Posterior vena cava (tissue), 2 donors: ENCODE data around the gene KEL. TPM values are rescaled to one million over a fixed set of nuclear protein-coding genes. Genes with fewer than 3 reads are reported as not detected.
"Not testable (repeated sequence)": the region's sequence is repeated elsewhere in the genome, so short reads cannot be mapped to it uniquely, and the experiment has no call there.

ENCODE experiments used
- DNase-seq: peaks from one replicate; pipeline ENCODE4 v3.0.0-alpha.2; 2020; ENCODE audit warnings: low spot score
- intact Hi-C, 2 donors: fragments of 100-400 bp; cut with DNase I; formaldehyde crosslinking; loops; one replicate each; pipeline versions ENCODE4 v1.14.1 to v1.14.2; 2022 to 2023
- long read RNA-seq, 2 donors: library from polyadenylated mRNA; unstranded; transcript quantifications; one replicate each; pipeline ENCODE4 v2.0.0, GENCODE V29; 2020 to 2021
- total RNA-seq, 2 donors: library from RNA; stranded (reverse); fragmentation: NEBNext Ultra II Directional; extraction: Animal tissue kit (Norgen Biotek cat#: 25700); gene quantifications; one replicate each; pipeline ENCODE4 v1.2.1, GENCODE V29; 2021
- donor health status: DM: yes; HTN: yes; CAD: no.
- donor health status: DM: yes; HTN: yes; CAD: no.

KEL gene, protein sequence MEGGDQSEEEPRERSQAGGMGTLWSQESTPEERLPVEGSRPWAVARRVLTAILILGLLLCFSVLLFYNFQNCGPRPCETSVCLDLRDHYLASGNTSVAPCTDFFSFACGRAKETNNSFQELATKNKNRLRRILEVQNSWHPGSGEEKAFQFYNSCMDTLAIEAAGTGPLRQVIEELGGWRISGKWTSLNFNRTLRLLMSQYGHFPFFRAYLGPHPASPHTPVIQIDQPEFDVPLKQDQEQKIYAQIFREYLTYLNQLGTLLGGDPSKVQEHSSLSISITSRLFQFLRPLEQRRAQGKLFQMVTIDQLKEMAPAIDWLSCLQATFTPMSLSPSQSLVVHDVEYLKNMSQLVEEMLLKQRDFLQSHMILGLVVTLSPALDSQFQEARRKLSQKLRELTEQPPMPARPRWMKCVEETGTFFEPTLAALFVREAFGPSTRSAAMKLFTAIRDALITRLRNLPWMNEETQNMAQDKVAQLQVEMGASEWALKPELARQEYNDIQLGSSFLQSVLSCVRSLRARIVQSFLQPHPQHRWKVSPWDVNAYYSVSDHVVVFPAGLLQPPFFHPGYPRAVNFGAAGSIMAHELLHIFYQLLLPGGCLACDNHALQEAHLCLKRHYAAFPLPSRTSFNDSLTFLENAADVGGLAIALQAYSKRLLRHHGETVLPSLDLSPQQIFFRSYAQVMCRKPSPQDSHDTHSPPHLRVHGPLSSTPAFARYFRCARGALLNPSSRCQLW
- 1 to 10 TPM in 1 of 2 donors, under 1 TPM in 1; 0.67 to 1.2 TPM for total RNA-seq
- long read RNA-seq, donor 1, result 0 reads
- long read RNA-seq, donor 2, result 0 reads

GRCh38 chr7:142961973-142962926, at the start of gene KEL:
Gene KEL (minus strand): TSS chr7:142962363. CDS start chr7:142962206, 157 bp downstream.
- no peak for DNase-seq
- intact Hi-C loops, result no loop called here

DNA sequence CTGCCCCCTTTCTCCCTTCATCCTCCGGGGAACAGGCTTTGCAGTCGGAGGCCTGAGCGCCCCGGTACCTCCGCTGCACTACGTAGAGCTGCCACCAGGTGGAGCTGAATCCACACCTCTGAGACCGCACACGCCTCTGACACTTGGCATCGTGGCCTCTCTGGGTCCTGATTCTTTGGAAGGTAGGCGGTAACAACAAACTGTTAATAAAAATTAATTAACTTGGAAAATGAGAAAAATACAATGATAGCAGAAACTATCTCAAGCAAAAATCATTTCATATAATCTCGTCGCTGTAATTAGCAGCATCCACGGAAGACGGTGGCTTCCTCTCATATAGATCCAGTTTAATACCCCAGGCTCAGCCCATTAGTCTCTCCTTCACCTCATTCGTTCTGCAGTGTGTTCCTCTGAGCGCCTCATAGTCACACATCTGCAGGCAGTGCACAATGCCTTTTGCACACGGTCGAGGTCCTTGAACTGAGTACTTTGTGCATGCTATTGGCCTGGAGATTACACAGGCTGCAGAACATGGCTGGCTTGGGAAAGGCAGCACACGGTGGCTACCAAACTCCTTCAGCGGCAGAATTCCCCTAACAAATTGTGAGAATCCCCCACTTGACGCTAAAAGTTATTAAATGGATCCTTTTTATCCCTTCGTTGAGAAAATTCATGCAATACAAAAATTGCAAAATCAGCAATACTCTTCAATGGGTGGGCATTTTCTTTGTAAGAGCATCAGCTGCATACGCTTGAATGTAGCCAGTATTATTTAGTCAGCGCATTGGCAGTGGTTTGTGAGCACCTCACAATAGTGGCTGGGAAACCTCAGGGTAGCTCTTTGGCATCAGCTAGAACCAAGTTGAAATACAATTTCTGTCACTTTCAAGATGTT, 46.1 kb upstream of the KEL start:
- intact Hi-C loops, result loop anchor here in 1 of 2 donors (2.0 kb wide), 1 partner anchor 207 kb away; no protein-coding TSS in a partner anchor
- peak; percentile 95 for DNase-seq

- intact Hi-C loops, result no loop called here
- DNase-seq, result no peak
These were observed 43.6 kb upstream of the KEL start for GRCh38 chr7:143005632-143006260.

GRCh38 chr7:143003393-143004051, 41.4 kb upstream of the KEL start:
- intact Hi-C loops, result loop anchor here in 1 of 2 donors (5.0 kb wide), 1 partner anchor 151 kb away; no protein-coding TSS in a partner anchor
- no peak for DNase-seq

DNA sequence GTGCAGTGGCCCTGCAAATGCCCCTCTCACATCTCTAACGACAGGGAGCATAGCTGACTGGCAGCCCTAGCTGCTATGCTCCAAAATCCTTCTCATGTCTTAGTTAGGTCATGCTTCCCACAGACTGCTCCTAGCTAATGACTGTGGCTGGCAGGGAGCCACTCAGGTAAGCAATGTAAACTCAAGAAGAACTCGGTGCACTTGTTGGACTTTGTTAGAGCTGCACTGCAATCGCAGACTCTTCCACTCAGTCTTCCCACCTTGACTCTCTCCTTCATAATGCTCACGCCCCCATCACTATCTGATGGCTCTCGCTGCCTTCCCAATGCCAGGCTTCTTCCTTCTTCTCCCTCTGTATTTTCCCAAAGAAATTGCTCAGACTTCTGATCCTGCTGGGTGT, 40.7 kb upstream of the KEL start:
- no peak for DNase-seq
- intact Hi-C loops, result loop anchor here in 1 of 2 donors (5.0 kb wide), 1 partner anchor 151 kb away; no protein-coding TSS in a partner anchor

GRCh38 chr7:143002106-143002505, 39.9 kb upstream of the KEL start:
- intact Hi-C loops, result loop anchor here in 1 of 2 donors (5.0 kb wide), 1 partner anchor 150 kb away; no protein-coding TSS in a partner anchor
- DNase-seq, result no peak

GRCh38 chr7:143000648-143001047, 38.5 kb upstream of the KEL start:
- intact Hi-C loops, result loop anchor here in 1 of 2 donors (5.0 kb wide), 1 partner anchor 148 kb away; no protein-coding TSS in a partner anchor
- DNase-seq, result no peak

- DNase-seq, result no peak
- intact Hi-C loops, result loop anchor here (5.0 to 10.0 kb wide), 2 partner anchors 135 to 147 kb away; no protein-coding TSS in a partner anchor
These were observed 37.6 kb upstream of the KEL start for GRCh38 chr7:142999793-143000192.

DNA sequence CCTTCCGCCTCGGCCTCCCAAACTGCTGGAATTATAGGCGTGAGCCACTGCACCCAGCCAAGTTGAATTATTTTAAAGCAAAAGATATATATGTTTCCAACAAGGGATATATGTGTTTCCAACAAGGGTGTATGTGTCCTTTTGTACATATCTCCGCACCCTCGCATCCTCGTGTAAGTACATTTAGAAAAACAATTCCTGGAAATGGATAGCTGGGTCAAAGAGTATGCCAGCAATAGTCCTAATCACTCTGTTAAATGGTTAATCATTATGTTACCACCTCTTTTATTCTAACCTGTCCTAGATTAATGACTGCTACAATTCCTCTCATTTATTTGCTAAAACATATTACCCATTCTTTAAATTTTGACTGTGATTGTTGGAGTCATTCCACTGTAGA, 36.8 kb upstream of the KEL start:
- intact Hi-C loops, result loop anchor here in 1 of 2 donors (10.0 kb wide), 1 partner anchor 134 kb away; no protein-coding TSS in a partner anchor
- DNase-seq, result no peak

- intact Hi-C loops, result loop anchor here in 1 of 2 donors (10.0 kb wide), 1 partner anchor 133 kb away; no protein-coding TSS in a partner anchor
- DNase-seq, result no peak
These were observed 35.4 kb upstream of the KEL start for GRCh38 chr7:142997456-142997989.

GRCh38 chr7:142992427-142992826, 30.3 kb upstream of the KEL start:
- intact Hi-C loops, result loop anchor here in 1 of 2 donors (10.0 kb wide), 1 partner anchor 128 kb away; no protein-coding TSS in a partner anchor
- DNase-seq, result no peak

- intact Hi-C loops, result no loop called here
- no peak for DNase-seq
These were observed 22.1 kb upstream of the KEL start for GRCh38 chr7:142984297-142984696.

DNA sequence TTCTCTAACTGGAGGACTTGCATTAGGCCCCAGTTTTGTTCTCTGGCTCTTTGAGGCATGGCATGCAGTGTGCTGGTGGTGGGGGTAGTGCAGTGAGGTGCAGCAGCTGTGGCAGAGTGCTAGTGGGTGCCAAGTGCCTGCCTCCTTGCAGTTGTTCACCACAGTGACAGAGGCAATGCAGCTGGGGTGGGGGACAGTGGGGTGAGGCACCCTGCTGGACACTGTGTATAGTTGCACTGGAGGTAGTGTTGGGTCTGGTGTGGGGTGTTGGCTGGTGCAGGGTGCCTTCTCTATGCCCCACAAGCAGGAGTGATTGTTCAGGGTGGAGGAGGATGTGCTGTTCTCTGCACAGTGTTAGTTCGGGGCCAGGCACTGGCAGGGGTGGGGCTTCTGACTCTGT, 21.7 kb upstream of the KEL start:
- DNase-seq, result no peak
- intact Hi-C loops, result no loop called here

GRCh38 chr7:142978402-142978801, 16.2 kb upstream of the KEL start:
- DNase-seq, intact Hi-C loops: not testable (repeated sequence)

DNA sequence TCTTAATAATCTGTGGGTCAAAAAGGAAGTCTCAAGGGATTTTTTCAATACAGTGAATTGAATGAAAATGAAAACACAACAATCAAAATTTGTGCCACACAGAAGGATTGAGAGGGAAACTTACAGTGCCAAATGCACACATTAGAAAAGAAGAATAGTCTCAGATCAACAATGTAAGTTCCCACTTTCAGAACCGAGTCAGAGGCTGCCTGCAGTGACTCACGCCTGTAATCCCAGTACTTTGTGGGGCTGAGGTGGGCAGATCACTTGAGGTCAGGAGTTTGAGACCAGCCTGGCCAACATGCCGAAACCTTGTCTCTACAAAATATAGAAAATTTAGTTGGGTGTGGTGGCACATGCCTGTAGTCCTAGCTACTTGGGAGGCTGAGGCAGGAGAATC, 12.5 kb upstream of the KEL start:
- intact Hi-C loops, result no loop called here
- DNase-seq, result no peak

DNA sequence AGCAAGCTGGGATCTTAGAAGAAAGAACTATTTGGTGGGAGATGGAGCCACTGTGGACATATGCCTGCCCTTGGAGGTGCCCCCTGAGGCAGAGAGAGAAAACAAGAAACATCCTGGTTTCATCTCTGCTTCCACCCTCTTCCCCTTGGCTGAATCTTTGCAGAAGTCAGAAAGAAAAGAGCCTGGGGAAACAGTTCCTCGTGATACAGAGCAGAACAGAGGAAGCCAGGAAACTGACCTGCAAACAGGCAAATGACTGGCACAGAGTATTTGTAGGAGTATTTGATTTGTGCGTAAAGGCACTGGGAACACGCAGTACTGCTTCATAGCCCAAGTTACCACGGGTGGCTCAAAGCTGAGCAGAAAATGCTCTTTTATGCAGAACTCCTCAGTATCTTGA, 7.0 kb upstream of the KEL start:
- DNase-seq, result no peak
- intact Hi-C loops, result no loop called here
